HG02588 (cell line): ENCODE measurements around the gene MAZ.
"Not testable (repeated sequence)": the region's sequence is repeated elsewhere in the genome, so short reads cannot be mapped to it uniquely, and the experiment has no call there.

ENCODE experiments used
- ATAC-seq: cut with Tn5 transposase; IDR thresholded peaks from one replicate; pipeline ENCODE4 v1.9.1; 2021; ENCODE audit warnings: mild to moderate bottlenecking, moderate library complexity; ENCODE audit not compliant: unreplicated experiment

The MAZ gene

DNA sequence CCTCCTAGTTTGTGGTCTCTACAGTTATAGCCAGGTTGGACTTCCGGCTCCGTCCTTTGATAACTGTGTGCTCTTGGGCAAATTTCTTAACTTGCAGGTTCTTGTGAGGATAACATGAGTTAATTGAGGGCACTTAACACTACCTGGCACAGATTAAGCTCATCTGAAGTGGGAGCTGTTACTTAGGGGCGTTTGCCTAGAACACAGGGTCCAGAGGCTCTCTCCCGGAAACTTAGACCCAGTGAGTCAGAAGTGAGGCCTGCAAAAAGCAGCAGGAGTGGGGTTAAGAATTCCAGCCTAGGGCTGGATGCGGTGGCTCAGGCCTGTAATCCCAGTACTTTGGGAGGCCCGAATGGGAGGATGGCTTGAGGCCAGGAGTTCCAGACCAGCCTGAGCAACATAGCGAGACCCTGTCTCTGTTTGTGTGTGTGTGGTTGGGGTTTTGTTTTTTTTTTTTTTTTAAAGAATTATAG, 15.3 kb downstream of the MAZ start:
- no peak for ATAC-seq

DNA sequence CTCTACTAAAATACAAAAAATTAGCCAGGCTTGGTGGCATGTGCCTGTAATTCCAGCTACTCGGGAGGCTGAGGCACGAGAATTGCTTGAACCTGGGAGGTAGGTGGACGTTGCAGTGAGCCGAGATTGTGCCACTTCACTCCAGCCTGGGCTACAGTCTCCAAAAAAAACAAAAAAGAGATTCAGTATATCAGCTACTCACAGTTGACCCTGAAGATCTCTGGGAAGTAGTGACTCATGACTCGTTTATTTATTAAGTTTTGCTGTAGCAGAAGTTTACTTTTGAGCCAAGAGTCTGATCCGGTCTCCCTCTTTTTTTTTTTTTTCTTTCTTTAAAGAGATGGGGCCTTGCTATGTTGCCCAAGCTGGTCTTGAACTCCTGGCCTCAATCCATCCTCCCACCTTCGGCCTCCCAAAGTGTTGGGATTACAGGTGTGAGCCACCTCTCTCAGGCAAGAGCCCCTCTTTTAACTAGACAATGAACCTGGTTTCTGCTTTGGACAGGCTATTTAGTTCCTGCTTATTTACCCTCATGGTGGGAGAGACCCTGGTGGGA, 18.3 kb downstream of the MAZ start:
- ATAC-seq: no peak

DNA sequence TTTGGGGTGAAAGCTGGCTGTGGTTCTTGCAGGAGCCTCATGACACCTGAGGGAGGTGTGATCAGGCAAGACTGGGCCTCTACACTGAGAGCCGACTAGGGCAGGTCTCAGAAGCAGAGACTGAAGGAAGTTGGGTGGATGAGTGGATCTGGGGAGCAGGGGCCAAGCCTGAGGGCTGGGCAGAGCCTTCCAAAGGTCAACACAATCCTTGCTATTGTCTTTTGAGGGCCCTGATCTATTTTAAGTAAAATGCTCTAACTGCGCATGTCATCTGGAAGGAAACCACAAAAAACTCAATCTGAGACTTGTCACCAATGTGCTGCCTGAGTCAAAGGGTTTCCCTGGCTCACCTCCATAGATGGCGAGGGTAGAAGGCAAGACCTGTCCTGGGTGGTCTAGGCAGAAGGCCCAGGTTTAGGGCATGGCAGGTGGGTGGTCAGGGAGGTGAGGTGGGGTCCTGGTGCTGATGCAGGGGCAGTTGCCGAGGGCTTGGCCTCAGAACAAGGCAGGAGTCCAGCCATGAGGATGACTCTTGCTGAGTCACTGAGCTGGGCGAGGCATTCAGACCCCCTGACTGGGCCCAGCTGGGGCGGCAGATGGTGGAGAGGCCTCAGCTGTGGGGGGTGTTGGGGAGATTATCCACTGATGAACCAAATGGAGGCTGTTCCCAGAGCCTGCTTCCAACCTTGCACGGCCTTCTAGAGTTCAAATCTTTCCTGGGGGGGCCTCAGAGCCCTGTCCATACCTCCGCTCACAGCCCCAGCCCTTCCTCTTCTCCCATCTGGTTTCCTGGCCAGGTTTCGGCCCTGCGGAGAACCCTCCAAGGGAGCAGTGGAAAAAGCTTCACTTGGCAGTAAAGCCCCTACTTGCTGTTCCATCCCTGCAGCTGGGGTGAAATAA, 19.1 kb downstream of the MAZ start:
- no peak for ATAC-seq

DNA sequence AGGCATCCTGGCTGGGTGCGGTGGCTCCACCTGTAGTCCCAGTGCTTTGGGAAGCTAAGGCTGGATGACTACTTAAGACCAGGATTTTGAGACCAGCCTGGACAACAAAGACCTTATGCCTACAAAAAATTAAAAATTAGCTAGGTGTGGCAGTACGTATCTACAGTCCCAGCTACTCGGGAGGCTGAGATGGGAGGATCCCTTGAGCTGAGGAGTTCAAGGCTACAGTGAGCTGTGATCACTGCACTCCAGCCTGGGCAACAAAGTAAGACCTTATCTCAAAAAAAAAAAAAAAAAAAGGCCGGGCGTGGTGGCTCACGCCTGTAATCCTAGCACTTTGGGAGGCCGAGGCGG, 20.0 kb downstream of the MAZ start:
- no peak for ATAC-seq

DNA sequence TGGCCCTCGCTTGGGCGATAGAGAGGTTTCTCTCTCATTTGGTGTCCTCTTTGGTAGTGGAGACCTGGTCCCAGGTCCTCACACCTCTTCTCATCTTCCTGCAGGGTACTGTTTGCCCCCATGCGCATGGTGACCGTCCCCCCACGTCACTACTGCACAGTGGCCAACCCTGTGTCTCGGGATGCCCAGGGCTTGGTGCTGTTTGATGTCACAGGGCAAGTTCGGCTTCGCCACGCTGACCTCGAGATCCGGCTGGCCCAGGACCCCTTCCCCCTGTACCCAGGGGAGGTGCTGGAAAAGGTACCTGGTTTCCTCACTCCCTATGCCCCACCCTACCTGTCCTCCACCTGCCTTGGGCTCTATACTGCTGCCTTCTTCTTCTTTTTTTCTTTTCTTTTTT, 24.4 kb downstream of the MAZ start:
- ATAC-seq: no peak

DNA sequence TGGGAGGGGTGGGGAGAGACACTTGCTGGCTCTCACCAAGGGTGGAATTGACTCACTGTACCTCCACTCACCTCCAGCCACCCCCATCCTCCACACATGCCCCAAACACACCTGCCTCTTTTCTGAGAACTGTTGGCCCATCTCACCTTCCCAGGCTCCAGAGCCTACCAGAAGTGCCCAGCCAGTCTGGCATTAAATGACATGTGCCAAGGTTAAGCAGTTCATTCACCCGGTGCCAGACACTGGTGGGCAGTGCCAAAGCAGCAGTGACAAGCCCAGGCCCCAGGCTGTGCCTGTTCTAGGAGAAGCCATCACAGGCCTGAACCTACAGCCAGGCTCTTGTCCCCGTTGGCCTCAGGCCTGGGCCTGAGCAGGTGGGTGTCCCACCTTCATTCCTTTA, 25.2 kb downstream of the MAZ start:
- no peak for ATAC-seq

DNA sequence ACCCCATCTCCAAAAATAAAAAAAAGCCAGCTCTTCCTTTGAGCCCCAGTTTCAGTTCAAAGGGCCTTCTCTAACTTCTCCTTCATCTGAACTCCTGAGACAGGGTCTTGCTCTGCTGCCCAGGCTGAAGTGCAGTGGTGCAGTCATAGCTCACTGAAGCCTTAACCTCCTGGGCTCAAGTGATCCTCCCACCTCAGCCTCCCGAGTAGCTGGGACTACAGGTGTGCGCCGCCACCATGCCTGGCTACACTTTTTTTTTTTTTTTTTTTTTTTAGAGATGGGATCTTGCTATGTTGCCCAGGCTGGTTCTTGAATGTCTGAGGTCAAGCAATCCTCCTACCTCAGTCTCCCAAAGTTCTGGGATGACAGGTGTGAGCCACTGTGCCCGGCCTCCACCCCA, 26.9 kb downstream of the MAZ start:
- ATAC-seq: not testable (repeated sequence)

DNA sequence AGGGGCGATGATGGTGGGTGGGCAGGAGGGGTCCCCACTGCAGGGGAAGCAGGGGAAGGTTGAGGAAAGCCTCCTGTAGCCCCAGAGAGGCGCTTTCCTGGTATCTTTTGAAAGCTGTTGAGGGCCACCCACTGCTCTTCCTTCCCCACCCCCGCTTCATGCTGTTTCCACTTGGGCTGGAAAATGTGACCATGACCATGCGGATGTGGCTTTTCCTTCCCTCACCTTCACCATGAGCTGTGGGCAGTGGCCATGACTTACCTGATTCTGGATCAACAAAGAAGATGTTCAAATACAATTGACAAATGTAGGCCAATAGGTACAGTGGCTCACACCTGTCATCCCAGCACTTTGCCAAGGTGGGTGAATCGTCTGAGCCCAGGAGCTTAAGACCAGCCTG, 27.8 kb downstream of the MAZ start:
- ATAC-seq: no peak

DNA sequence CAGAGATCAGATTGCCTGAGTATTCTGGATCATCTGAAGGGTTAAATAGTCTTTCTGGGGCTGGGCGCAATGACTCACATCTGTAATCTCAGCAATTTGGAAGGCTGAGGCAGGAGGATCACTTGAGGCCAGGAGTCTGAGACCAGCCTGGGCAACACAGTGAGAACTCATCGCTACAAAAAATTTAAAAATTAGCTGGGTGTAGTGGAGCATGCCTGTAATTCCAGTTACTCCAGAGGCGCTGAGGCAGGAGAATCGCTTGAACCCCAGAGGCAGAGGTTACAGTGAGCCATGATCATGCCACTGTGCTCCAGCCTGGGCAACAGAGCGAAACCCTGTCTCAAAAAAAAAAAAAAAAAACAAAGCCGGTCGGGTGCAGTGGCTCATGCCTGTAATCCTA, 29.6 kb downstream of the MAZ start:
- no peak for ATAC-seq

DNA sequence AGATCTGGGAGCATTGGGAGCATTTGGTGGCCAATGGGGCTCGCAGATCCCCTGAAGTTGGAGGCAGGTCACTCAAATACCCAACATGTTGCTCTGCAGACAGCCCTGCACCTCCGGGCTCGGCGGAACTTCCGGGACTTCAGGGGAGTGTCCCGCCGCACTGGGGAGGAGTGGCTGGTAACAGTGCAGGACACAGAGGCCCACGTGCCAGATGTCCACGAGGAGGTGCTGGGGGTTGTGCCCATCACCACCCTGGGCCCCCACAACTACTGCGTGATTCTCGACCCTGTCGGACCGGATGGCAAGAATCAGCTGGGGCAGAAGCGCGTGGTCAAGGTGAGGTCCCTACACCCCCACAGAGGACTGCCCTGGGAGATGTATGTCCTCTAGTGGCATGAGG, 30.3 kb downstream of the MAZ start:
- ATAC-seq: no peak

DNA sequence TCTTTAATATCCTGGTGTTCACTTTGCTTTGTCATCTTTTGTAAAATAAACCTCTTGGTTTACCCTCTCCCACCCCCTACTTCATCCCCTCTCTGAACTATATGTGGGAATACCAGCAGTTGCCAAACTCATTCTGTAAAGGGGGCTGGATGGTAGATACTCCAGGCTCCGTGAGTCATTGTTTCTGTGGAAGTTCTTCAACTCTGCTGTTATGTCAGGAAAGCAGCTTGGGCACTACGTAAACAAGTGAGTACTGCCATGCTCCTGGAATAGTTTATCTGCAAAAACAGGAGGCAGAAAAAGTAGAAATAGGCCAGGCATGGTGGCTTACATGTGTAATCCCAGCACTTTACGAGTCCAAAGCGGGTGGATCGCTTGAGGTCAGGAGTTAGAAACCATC, 31.5 kb downstream of the MAZ start:
- no peak for ATAC-seq

DNA sequence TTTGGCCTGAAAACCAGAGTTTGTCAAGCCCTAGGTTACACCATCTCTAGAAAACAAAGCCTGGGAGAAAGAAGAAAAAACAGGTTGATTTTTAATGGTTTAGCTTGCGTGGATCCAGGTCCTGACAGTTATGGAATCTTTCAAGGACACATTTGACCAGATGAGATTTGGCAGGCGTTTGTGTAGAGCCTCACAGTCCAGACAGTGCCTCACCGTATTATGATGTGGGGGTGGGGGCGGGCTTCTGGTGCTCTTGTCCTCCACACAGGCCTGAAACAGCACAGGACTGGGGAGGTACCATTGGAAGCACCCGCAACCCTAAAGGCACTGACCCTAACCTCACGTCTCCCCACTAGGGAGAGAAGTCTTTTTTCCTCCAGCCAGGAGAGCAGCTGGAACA, 33.5 kb downstream of the MAZ start:
- ATAC-seq: no peak

DNA sequence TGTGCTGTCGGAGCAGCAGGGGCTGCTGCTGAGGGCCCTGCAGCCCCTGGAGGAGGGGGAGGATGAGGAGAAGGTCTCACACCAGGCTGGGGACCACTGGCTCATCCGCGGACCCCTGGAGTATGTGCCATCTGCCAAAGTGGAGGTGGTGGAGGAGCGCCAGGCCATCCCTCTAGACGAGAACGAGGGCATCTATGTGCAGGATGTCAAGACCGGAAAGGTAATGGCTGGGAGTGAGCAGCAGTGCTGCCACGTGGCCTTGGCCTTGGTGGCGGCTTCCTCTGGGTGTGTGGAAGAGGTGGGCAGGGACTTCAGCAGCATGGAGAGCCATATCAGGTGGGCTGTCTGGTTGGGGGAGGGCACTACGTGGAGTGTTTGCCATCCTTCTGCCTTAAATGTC, 33.9 kb downstream of the MAZ start:
- no peak for ATAC-seq

DNA sequence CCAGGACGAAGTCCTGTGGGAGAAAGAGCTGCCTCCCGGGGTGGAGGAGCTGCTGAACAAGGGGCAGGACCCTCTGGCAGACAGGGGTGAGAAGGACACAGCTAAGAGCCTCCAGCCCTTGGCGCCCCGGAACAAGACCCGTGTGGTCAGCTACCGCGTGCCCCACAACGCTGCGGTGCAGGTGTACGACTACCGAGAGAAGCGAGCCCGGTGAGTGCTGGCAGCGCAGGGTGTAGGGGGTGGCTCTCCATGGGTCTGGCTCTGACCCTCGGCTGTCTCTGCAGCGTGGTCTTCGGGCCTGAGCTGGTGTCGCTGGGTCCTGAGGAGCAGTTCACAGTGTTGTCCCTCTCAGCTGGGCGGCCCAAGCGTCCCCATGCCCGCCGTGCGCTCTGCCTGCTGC, 35.3 kb downstream of the MAZ start:
- ATAC-seq: no peak

DNA sequence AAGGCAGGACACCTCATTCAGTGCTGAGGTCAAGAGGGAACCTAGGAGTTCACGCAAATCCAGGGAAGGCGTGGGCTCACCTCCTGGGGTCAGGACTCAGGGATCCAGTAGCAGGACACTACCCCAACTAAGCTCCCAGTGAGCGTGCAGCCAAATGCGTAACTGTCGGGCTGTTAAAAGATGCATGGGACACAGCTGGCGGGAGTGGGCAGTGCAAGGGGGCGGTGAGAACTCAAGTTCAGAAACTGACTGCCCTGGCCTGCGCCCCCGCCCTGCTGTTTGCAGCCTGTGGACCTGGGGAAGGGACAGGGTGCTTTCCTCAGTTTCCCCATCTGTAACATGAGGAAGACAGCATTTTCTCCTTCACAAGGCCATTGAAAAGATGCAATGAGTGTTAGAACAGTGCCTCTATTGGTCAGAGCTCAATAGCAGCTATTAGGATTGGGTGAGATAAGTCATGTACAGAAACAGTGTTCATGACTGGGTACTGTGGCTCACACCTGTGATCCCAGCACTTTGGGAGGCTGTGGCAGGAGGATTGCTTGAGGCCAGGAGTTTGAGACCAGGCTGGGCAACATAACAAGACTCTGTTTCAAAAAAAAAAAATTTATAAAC, 36.5 kb downstream of the MAZ start:
- no peak for ATAC-seq

DNA sequence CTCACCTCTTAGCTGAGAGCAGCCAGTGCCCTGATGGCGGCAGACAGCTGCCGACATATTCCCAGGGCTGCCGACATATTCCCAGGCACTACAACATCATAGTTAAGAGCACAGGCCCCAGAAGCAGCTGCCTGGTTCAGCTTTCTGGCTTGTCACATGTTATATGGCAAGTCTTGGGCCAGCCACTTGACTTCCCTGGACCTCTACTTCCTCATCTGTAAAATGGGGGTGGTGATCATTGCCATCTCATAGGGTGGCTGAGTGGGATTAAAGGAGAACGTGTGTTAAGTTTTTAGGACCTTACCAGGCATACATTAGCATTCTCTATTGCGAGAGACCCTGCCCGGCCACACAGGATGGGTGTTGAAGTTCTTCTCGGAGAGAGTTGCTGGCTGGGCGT, 37.6 kb downstream of the MAZ start:
- no peak for ATAC-seq

DNA sequence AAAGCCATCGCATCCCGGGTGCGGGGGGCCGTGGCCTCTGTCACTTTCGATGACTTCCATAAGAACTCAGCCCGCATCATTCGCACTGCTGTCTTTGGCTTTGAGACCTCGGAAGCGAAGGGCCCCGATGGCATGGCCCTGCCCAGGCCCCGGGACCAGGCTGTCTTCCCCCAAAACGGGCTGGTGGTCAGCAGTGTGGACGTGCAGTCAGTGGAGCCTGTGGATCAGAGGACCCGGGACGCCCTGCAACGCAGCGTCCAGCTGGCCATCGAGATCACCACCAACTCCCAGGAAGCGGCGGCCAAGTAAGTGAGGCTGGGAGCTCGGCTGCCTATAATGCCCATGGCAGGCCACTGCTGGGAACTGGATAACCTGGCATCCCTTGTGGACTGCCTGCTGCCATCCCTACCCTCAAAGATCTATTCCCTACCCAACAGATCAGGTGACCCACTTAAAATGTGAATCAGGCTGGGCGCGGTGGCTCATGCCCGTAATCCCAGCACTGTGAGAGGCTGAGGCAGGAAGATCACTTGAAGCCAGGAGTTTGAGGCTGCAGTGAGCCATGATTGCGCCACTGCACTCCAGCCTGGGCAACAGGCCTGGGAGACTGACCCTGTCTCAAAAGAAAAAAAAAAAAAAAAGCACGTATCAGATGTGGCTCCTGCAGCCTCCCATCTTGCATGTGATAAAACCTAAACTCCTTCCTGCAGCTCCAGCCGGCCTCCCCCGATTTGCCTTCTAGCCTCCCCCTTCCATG, 38.4 kb downstream of the MAZ start:
- no peak for ATAC-seq

DNA sequence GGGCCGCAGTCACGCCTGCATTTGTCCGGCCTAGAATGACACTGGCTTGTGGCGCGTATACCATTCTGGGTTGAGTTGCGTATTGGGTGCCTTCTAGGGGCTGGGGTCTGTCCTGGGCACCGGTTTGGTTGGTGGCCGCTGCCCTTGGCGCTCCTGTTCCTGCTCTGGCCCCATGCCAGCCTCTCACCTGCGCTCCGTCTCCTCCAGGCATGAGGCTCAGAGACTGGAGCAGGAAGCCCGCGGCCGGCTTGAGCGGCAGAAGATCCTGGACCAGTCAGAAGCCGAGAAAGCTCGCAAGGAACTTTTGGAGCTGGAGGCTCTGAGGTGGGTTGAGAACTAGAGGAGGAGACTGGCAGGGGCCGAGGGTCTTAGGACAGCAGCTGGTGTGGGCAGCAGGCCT, 39.3 kb downstream of the MAZ start:
- no peak for ATAC-seq

DNA sequence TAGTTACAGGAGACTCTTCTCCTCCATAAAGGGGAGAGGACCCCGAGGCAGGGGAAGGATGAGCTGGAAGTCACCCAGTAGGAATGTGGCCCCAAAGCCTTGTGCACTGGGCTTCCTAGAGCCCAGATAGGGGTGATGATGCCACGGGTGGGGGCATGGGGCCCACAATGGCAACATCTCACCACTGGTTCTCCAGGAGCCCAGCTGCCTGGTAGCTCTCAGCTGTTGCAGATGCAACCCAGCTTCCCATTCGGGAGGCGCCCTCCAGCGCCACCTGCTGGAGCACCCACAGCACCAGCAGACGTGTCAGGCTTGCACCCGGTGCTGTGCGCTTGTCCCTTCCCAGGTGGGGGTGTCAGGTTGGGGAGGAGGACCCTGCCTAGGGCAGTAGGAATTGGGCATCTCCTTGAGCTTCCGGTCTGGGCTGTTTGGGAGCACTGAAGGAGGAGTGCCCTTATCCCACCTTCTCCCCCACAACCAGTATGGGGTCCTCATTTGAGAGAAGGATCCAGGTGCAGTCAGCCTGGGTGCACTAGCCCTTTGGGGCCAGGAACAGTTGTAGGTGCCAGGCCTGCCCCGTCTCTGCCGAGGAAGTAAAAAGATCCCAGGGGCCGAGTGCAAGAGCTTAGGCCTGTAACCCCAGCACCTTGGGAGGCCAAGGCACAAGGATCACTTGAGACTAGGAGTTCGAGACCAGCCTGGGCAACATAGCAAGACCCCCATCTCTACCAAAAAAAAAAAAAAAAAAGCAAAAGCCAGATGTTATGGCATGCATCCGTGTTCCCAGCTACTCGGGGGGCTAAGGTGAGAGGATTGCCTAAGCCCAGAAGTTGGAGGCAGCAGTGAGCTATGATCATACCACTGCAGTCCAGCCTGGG, 42.3 kb downstream of the MAZ start:
- ATAC-seq: no peak

DNA sequence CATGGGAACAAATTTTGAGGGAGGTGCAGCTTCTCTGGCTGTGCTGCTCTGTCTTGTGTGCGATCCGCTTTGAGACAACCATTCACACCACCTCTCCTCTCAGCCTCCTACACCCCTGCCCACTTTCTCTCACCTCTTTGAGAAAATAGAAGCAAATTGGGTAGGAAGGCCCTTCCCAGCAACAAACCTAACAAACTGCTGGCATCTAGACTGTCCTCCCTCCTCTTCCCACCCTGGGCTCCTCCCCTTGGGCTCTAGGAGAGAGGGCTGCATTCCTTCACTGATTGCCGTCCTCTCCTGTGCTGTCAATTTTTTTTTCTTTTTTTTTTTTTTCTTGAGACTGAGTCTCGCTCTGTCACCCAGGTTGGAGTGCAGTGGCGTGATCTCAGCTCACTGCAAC, 43.2 kb downstream of the MAZ start:
- ATAC-seq: no peak

DNA sequence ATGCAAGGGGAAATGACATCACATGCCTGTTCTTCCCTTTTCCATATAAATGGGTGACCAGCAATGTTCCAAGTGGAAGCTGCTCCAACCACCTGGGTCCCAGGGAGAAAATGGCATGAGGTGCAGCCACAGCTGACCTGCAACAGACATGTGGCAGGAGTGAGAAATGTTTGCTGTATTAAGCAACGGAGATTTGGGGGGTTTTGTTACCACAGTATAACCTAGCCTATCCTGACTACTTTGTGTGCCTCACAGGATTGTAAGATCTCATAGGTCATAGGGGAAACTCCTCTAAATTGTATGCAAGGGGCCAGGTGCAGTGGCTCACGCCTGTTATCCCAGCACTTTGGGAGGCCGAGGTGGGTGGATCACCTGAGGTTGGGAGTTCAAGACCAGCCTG, 44.7 kb downstream of the MAZ start:
- no peak for ATAC-seq
